HPDE6-E6E7 (cell line): ENCODE results near the gene DLG2.
"Not testable (repeated sequence)": the region's sequence is repeated elsewhere in the genome, so short reads cannot be mapped to it uniquely, and the experiment has no call there.

Source experiments
- DNase-seq: peaks from one replicate; pipeline ENCODE4 v3.0.0; 2011; ENCODE audit warnings: missing footprints; ENCODE audit errors: extremely low spot score

DLG2 gene

GRCh38 chr11:85643191-85643614 lies 16.1 kb upstream of the DLG2 start:
- no peak for DNase-seq

GRCh38 chr11:85634747-85635146 lies 7.6 kb upstream of the DLG2 start:
- no peak for DNase-seq

GRCh38 chr11:85628771-85629341 lies 1.7 kb upstream of the DLG2 start:
- DNase-seq = no peak

GRCh38 chr11:85627998-85628770 lies 1.0 kb upstream of the DLG2 start, which contains the start of gene TMEM126B:
Gene TMEM126B, plus strand, starts transcription at chr11:85628593. Its CDS starts 15 bp downstream, at chr11:85628608.
- DNase-seq = peak; percentile 81

GRCh38 chr11:85626496-85626895 lies 648 bp downstream of the DLG2 start:
- no peak for DNase-seq

- DNase-seq = no peak
Measured at GRCh38 chr11:85620256-85620655, 6.9 kb downstream of the DLG2 start.

GRCh38 chr11:85619499-85619898 lies 7.6 kb downstream of the DLG2 start:
- no peak for DNase-seq

- not testable (repeated sequence) for DNase-seq
Measured at GRCh38 chr11:85611643-85612042, 15.5 kb downstream of the DLG2 start.

- DNase-seq = not testable (repeated sequence)
Measured at GRCh38 chr11:85609286-85609685, 17.9 kb downstream of the DLG2 start.

GRCh38 chr11:85608621-85609020 lies 18.5 kb downstream of the DLG2 start:
- DNase-seq = not testable (repeated sequence)

GRCh38 chr11:85606237-85606636 lies 20.9 kb downstream of the DLG2 start:
- not testable (repeated sequence) for DNase-seq

- no peak for DNase-seq
Measured at GRCh38 chr11:85603220-85603619, 23.9 kb downstream of the DLG2 start.

GRCh38 chr11:85602526-85603213 lies 24.5 kb downstream of the DLG2 start:
- no peak for DNase-seq

- no peak for DNase-seq
Measured at GRCh38 chr11:85599083-85599482, 28.1 kb downstream of the DLG2 start.

- no peak for DNase-seq
Measured at GRCh38 chr11:85596886-85597285, 30.3 kb downstream of the DLG2 start.

- DNase-seq = peak; percentile 31
Measured at GRCh38 chr11:85595285-85595884, 31.8 kb downstream of the DLG2 start.

GRCh38 chr11:85590848-85591483 lies 36.2 kb downstream of the DLG2 start:
- DNase-seq = peak; percentile 37

- no peak for DNase-seq
Measured at GRCh38 chr11:85589373-85589772, 37.8 kb downstream of the DLG2 start.

- DNase-seq = no peak
Measured at GRCh38 chr11:85582111-85582510, 45.0 kb downstream of the DLG2 start.

GRCh38 chr11:85575388-85575787 lies 51.8 kb downstream of the DLG2 start:
- no peak for DNase-seq

GRCh38 chr11:85572056-85572455 lies 55.1 kb downstream of the DLG2 start:
- no peak for DNase-seq

GRCh38 chr11:85569525-85569924 lies 57.6 kb downstream of the DLG2 start:
- DNase-seq = no peak
